Activated CD4-positive, alpha-beta T cell treated with anti-CD3 and anti-CD28 coated beads for 48 hours (primary cell): ENCODE results near the gene PKN2.

Source experiments
- DNase-seq: peaks from one replicate; pipeline ENCODE4 v3.0.0-alpha.2; 2020

The PKN2 gene

DNA sequence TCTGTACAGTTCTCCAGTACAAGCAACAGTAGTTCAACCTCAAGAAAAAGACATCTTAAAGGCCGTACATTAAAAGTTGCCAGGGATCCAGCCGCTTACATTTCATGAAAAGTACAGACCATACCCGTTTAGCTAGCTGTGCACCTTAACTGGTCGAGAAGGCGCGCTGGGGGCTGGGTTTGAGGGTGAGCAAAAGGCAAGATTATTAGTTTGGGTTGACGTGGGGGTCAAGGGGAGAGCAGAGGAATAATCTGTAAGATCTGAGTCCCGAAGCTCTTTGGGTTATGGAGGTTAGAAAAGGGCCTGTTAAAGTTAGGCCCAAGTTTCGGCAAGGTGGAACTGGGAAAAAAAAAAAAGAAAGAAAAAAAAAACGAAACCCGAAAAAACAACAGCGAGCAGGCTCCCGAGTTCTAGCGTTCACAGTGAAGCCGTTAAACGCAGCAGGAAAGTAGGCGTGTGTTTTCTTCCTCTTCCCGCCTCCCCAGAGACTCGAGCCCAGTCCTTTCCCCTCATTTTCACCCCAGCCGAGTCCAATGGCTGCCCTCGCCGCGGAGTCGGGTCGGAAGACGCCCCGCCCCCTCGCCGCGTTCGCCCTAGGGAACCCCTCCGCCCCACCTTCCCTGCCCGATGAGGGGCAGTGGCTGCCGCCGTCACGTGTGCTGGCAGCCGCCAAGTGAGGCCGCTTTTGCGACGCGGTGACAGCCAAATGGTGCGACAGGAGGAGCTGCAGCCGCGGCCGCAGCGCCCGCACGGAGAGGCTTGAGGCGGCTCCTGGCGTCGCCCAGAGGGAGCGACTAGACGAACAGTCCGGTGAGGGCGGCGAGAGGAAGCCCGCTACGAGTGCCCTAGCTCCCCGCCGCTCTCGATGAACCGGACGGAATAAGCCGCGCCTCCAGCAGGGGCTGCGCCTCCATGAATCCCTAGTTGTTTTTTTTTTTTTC, at the start of gene PKN2:
Gene PKN2, plus strand, starts transcription at position 733 of the 941 bp plus-strand sequence. CDS start 308 bp downstream, outside the sequence.
- DNase-seq, result peak; percentile 98

DNA sequence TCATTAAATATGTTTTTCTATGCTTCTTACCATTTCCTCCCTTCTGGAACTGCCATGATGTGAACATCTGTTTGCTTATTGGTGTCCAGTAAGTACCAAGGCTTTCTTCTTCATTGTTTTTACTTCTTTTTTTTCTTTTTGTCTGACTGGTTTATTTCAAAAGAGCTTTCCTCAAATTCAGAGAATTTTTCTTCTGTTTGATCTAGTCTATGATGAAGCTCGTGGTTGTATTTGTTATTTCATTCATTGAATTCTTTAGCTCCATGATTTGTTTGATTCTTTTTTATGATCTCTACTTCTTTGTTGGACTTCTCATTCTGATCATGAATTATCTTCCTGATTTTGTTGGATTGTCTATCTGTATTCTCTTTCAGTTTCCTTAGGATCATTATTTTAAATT, 49.5 kb upstream of the PKN2 start:
- DNase-seq, result no peak

DNA sequence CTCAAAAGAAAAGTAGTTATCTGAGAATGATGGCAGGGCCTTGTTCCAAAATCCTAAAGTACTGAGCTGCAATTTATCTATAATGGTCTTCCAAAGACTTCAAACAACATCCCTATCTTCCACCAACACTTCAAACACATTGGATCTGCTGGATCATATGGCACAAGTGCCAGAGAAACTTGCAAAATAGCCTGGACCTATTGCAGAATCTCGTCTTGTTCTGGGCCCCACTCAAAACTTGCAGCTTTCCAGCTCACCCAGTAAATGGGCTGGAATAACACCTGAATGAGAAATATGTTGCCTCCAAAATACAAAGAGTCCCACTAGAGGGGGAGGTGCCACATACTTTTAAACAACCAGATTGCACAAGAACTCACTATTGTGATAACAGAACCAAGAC, 44.0 kb upstream of the PKN2 start:
- DNase-seq, result no peak

DNA sequence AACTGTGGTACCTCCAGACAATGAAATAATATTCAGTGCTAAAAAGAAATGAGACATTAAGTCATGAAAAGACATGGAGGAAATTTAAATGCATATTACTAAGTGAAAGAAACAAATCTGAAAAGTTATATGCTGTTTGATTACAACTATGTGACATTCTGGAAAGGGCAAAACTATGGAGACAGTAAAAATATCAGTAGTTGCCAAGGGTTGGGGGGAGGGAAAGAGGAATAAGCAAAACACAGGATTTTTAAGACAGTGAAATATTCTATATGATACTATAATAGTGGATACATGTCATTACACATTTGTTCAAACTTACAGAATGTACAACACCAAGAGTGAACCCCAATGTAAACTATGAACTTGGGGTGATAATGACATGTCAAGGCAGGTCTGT, 38.2 kb upstream of the PKN2 start:
- DNase-seq, result no peak

DNA sequence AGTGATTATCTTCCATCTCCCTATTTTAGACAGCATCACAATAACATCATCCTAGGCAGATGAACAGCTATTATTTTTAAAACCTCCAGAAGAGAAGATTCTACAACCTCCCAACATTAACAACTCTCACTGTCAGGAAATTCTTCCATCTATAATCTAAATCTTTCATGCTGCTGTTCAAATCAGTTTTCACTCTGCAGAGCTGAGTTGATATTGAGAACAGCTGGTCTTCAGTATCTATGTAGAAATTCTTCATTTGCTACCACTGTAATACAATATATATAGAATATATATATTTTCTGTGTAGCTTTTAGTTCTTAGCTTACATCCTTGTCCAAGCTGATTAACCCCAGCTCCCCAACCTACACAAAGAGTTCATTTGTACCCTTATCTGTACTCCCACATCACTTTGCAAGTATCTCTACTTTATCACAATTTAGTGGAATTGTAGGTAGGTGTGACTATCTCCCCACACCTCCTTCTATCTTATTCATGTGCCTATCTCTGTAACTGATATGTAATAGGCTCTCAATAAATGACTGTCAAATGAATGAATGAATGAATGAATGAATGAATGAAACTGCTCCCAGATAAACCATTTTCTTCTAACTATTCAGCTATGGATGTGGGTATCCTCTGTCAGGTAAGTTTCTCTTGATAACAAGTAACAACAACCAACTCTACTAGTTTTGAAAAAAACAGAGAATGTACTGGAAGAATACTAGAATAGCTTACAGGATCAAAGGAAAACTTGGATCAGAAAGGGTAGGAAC, 37.4 kb upstream of the PKN2 start:
- no peak for DNase-seq

DNA sequence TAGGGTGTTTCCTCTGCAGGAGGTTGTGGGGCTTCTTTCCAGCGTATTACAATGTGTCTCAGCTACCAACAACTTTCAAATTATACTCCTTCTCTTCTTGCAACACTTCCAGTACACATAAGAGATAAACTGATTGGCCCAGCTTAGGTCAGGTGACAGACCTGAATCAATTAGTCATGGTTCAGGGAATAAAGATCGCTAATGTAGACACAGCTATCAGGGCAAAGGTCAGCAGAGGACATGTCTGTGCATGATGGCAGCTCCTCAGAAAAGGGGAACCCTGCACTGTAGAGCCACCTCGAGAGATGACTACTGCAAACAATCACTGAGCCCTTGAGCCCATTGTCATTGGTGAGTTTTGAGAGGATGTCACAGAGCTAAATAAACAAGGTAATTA, 36.8 kb upstream of the PKN2 start:
- DNase-seq, result peak; percentile 4

DNA sequence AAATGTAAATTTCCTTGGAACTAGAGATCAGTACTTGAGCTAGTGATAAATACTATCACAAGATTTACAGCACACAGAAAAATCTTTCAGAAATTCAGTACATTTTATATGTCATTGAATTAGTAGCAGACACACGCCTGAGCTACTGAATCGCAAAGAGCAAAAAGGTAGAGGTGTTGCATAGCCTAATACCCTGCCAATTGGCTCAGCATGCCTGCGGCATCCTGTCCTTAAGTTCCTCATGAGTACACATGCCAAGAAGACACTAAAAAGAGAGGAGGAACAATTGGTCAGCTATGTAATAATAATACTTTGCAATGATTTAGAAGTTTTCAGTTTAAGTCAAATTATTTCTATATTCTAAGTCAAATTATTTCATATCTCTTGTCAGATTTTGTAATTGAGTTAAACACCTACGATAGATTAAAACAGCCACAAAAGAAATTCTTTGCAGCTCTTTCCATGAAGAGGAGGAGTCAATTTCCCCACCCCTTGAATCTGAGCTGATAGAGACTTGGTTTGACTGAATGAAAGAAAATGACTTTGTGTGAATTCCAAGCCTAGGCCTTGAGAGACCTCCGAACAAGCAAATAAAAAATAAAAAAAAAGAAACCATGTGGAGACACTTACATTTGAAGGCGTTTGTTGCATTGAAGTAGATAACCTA, 36.2 kb upstream of the PKN2 start:
- DNase-seq, result no peak

DNA sequence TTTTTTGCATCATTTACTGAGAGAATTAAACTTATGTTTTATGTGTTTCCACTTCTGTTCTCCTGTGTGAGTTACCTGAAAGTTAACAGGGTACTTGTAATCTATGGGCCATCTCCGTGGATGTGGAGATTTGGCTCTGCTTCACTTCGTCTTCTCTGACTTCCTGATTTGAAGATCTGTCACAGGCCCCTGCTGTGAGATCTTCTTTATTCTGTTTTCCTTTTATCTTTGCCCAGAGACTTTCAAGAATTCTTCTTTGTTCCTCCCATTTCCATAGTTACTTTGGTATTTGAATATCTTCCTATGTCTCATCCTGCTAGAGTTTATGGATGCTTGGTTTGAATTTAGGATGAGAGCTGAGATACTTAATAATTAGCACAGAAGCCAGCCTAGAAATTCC, 35.4 kb upstream of the PKN2 start:
- no peak for DNase-seq

DNA sequence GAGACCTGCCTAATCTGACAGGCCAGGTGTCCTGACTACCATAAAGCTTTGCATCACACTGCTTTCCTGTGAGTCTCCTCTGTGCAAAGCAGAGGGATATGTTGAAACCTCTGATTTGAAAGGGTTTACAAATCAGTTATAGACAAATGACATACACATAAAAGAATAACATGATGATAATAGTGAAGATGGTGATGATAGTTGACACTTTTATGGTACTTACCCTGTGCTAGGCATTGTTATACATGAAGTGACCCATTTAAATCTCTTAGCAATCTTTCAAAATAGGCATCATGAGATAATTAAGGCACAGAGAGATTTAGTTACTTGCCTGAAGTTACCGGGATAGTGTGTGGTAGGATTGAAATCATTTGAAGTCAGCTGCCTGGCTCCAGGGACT, 34.1 kb upstream of the PKN2 start:
- no peak for DNase-seq

DNA sequence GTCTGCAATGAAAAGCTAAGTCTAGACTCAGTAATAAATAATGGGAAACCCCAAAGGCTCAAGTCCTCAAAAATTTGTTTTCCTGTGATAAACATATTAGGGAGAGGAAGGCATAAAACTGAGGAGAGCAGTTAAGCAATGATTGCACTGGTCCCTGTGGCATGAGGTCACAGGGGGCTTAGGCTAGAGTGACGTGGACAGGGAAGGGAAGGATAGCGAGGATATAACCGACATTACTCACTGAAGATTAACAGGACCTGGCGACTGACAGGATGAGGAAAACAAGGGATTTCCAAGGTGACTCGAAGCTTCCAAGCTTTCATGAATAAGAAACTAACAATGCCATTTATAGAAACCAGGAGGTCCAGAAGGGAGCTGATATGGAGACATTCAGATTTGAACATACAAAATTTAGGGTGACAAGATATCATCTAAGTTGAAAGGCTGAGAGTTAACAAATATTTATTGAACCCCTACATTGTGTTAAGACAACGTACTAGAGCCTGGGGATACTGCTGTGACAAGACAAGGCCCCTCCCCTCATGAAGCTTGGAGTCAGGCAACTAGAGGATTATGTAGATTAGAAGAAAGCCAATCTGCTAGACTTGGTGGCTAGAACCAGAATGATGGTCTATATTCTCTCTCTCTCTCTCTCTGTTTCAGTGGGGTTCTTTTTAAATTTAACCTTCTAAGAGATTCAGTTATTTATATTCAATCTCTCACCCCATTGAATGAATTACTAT, 33.2 kb upstream of the PKN2 start:
- no peak for DNase-seq

DNA sequence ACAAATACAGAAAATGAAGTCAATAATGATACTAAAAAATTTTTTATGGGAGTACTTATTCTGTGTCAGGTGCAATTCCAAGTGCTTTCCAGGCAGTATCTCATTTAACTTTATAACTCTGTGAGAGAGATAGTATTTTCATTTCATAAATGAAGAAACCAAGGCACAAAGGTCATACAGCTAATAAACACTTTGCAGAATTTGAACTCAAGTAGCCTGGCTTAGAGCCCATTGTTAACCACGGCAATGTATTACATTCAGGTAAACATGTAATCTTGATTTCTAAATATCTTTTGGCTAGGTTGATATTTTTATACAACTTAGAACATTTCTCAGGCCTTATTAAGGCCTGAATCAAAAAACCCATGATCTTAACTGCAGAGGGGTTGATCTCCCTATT, 28.9 kb upstream of the PKN2 start:
- DNase-seq, result no peak

DNA sequence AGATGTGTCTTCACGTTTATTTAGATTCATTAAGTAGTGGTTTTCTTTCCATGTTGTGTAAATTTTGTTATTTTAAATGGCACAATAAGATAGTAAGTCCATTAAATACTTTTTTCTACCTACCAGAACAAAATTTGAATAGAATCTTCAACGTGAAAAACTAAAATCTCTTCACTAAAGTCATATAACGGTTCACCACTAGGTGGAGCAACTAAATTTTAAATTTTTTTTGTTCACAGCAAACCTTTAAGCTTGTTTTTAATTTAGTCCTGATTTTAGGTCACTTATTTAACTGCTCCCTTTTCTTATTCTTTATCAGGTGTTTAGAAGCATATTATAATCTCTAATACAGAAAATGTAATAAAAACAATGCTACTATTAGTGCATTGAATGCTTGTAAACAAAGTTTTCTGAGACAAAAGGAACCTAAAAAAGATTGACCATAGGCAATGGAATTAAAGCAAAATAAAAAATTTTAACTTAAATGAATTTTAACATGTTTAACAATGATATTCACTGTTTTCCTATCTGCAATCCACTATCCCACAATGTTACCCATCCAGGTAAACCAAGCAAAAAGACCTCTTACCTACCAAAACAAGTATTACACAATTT, 28.3 kb upstream of the PKN2 start:
- no peak for DNase-seq

DNA sequence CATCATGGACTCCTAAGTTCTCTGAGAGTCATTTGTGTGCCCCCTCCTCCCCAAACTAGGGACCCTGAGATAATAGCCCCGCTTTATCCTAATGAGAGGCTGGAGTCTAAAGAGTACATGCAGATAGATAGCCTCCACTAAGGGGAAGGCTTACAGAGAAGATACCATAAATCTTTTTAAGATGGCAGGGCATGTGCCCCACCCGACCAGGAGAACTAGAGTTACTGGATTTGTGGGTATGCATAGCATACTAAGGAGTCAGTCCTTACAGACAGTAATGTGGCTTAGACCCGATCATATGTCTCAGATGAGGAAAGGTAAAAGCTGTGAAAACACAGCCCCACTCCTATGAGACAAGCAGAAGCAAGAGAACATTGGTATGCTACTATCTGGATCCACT, 25.7 kb upstream of the PKN2 start:
- no peak for DNase-seq

DNA sequence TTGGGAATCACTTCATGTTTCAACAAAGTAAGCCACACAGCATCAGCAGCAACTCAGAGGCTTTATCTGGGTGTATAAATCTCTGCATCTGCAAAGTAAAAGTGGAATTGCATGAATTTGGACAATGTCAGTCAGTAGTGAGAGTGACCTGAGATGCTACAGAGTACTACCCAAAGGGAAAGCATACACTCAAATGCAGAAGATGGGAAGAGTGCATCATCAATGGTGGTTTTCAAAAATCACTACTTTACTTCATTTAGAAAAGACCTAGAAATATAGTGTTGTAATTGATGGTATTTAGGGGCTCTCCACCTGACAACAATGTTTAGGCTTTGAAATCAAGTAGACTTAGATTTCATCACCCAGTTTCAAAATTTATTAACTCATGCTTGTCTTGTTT, 24.5 kb upstream of the PKN2 start:
- DNase-seq, result no peak

DNA sequence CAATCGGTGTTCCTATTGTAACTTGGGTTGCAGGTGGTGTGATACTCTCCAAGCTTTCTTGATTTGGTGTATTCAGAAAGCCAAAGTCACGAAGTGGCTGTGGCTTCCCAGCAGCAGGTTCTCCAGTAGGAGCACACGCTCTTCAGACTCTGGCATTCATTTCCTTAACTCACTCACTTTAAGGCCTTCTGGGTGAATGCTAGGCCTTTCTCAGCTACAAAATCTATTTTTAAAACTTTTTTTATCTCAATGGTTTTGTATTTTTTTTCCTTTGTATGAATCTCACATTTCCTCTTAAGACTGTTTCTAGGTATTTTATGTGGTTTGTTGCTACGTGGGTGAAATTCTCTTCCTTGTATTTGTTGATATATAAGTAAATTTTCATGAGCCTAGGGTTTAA, 22.9 kb upstream of the PKN2 start:
- DNase-seq, result no peak

DNA sequence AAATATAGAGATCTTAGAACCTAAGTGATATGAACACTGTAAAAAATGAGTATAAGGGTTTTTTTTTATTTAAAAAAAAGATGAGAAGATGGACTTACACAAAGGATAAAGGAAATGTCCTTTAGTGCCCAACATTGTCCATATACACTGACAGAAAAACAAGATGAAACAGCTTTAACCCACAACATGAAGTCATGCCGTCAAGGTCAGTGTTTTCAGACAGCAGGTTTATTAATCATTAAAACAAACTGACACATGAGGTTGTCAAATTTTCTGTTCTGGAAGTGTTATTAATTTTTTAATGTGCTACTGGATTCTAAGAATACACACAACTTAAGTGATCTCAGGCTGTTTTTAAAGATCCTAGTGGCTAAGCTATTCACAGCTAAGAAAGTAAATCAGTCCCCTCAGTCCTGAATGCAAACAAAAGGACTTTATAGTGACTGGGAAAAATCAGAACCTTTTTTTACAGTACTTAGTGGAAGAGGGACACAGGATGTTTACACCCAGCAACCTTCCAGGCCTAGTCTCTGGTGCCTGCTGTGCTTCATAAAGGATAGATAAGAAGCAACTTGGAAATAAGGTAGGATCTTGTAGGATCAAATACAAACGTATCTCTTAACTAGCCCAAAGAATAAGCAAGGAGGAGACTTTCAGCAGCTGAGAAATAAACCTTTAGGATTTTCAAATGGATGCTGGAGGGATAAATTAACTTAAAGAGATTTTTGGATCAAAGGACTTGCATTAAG, 21.9 kb upstream of the PKN2 start:
- DNase-seq, result no peak

DNA sequence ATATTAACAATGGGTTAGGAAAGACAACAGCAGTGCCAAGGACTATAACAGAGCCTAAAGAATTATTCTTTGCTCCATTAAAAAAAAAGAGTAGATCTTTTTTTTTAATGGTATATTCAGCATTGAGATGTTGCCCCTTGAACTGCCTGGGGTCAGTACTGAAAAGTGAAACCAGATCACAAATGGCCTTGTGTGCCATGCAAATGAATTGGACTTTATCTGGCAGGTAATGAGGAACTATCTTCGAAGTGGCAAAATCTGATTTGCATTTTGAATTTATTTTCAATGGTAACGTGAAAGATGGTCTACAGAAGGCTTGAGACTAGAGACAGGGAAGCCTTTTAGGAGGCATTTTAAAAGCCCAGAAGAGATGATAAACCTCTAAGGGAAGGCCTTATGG, 21.4 kb upstream of the PKN2 start:
- no peak for DNase-seq

DNA sequence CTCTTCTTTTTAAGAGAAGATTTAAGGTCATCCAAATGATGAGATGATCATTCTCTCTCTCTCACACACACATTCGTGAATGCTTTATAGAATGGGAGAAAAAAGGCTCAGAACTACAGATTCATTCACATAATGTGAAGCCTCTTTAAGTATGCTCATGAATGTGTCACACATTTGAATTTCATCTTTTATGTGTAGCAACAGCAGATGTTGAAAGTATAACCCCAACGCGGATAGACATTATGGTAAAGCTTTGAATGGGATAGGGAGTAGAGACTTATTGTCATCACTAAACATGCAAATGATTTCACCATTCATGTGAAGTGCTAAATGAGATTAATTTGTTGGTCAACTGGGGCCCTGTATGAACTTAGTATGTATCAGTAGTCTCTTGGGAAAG, 15.7 kb upstream of the PKN2 start:
- DNase-seq, result no peak

DNA sequence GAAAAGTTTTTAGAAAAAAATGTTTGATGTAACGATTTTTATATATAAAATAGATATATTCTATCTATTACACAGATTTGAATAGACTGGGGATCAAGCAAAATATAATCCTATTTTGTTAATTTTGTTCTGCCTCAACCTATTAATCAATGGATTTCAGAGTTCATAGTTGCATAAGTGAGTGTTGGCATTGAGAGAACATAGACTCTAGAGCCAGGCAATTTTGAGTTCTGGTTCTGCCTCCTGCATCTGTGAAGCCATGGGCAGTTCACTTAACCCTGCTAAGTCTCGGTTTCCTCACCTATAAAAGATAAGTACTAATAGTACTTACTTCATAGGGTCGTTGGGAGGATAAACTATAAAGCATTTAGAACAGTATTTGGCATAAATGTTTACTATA, 13.6 kb upstream of the PKN2 start:
- DNase-seq, result no peak

DNA sequence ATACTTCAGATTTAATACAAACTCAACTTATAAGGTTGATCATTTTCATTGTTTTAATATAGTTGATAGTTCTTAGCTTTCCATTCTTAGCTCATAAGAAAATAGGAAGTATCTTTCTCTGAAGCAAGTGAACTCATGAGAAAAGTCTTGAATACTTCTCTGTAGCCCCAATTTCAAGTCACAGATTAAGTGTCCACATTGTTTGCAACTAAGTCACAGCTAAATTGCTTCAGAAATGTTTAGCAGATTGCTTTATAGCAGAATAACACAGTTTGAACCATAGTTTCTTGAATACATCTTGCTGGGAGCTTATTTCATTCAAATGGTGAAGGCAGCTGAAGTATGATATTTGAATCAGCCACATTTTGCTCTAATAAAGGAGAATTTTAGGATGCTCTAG, 10.6 kb upstream of the PKN2 start:
- no peak for DNase-seq

DNA sequence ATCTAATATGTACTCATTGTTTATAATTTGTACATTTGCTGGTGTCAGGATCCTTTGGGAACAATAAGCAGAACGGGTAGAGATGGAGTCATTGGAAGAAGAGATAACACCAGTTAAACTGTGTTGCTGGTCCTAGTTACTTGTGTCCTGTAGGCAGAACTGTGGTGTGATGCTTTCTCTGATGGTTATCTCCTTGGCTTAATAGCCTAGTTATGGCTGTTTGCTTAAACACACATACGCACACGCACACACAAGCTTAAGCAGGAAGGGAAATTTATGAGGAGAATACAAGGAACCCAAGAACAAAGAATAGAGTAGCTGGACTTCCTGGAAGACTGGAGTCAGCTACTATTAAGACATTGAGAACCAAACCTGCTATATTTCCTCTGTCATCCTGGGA, 5.7 kb upstream of the PKN2 start:
- no peak for DNase-seq

DNA sequence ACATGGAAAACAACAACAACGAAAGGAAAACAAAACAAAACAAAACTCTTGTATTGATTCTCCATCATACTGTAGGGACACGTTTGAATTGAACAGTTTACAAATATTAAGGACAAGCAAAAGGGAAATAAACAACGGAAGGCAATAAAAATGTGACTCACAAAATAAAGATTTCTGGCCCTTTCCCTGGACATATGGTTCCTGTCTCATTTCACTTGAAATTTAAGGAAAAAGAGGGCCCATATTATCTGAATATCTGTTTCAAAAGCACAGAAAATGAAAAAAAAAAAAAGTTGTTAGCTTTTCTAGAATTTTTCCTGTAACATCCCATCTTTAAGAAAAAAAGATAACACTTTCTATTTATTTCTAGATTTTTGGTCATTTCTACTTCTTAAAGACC, 3.6 kb upstream of the PKN2 start:
- DNase-seq, result no peak
